Tibial nerve (tissue), 4 donors: Measurements from ENCODE around the gene RALGAPB.

Source experiments
- EP300 ChIP-seq, 2 donors: sonication (generic); formaldehyde crosslinking; IDR thresholded peaks; one replicate each; pipeline ENCODE4 v1.6.1; 2017; ENCODE audit warnings: antibody characterized with exemption in 2 of 2, mild to moderate bottlenecking in 1 of 2
- POLR2A ChIP-seq, 2 donors: fragments of 450-650 bp; IDR thresholded peaks; one replicate each; pipeline ENCODE4 v1.6.1; 2017; ENCODE audit warnings: antibody characterized with exemption in 2 of 2, mild to moderate bottlenecking in 2 of 2, moderate library complexity in 2 of 2
- TF ChIP-seq, protein P1 (sequence below), 5 experiments: fragments of 200-600 bp in 3 of 5; fragments of 450-650 bp in 2 of 5; sonication (generic) in 3 of 5; IDR thresholded peaks; one replicate each; pipeline ENCODE4 v1.5.1; 2016 to 2019; ENCODE audit warnings: antibody characterized with exemption in 5 of 5, mild to moderate bottlenecking in 3 of 5, moderate library complexity in 2 of 5

DNA sequence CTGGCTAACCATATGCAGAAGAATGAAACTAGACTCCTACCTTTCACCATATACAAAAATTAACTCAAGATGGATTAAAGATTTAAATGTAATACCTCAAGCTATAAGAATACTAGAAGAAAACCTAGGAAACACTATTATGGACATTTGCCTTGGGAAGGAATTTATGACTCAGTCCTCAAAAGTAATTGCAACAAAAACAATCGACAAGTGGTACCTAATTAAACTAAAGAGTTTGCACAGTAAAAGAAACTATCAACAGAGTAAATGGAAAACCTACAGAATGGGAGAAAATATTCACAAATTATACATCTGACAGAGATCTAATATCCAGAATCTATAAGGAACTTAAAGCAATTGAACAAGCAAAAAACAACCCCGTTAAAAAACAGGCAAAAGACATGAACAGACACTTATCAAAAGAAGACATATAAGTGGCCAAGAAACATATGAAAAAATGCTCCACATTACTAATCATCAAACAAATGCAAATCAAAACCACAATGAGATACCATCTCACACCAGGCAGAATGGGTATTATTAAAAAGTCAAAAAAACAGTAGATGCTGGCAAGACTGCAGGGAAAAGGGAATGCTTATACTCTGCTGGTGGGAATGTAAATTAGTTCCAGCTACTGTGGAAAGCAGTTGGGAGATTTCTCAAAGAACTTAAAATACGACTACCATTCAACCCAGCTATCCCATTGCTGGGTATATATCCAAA lies 31.9 kb downstream of the RALGAPB start:
- TF ChIP-seq POLR2A (IDR thresholded peaks at IDR 0.05), result no peak
- TF ChIP-seq, protein P1, sequence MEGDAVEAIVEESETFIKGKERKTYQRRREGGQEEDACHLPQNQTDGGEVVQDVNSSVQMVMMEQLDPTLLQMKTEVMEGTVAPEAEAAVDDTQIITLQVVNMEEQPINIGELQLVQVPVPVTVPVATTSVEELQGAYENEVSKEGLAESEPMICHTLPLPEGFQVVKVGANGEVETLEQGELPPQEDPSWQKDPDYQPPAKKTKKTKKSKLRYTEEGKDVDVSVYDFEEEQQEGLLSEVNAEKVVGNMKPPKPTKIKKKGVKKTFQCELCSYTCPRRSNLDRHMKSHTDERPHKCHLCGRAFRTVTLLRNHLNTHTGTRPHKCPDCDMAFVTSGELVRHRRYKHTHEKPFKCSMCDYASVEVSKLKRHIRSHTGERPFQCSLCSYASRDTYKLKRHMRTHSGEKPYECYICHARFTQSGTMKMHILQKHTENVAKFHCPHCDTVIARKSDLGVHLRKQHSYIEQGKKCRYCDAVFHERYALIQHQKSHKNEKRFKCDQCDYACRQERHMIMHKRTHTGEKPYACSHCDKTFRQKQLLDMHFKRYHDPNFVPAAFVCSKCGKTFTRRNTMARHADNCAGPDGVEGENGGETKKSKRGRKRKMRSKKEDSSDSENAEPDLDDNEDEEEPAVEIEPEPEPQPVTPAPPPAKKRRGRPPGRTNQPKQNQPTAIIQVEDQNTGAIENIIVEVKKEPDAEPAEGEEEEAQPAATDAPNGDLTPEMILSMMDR (IDR thresholded peaks at IDR 0.05), result no peak
- no peak for TF ChIP-seq EP300 (IDR thresholded peaks at IDR 0.05)
